ENCODE data around the gene ANKMY1.
A peak's percentile ranks its signal among the peaks of the same experiment; 100 is the strongest.
"Not testable (repeated sequence)": the region's sequence is repeated elsewhere in the genome, so short reads cannot be mapped to it uniquely, and the experiment has no call there.

The ANKMY1 gene

GRCh38 chr2:240564561-240565332, 7.0 kb upstream of the ANKMY1 start:
- peak overlapping the region; percentile 79 for H3K4me3 ChIP-seq (ENCODE audit: low read depth, low read length)
- peak; percentile 17 for TF ChIP-seq CTCF (IDR thresholded peaks at IDR 0.05; ENCODE audit: insufficient read depth, low read depth, low read length, missing control alignments)
- peak; percentile 61 for DNase-seq (ENCODE audit: low read depth)

GRCh38 chr2:240563951-240564560, 6.3 kb upstream of the ANKMY1 start:
- TF ChIP-seq CTCF (IDR thresholded peaks at IDR 0.05; ENCODE audit: insufficient read depth, low read depth, low read length, missing control alignments), result no peak
- no peak for DNase-seq (ENCODE audit: low read depth)
- no peak overlapping the region for H3K4me3 ChIP-seq (ENCODE audit: low read depth, low read length)

GRCh38 chr2:240563231-240563630, 5.4 kb upstream of the ANKMY1 start:
- DNase-seq (ENCODE audit: low read depth); H3K4me3 ChIP-seq (ENCODE audit: low read depth, low read length): not testable (repeated sequence)

- H3K4me3 ChIP-seq (ENCODE audit: low read depth, low read length), result peak overlapping the region; percentile 90
- no peak for TF ChIP-seq CTCF (IDR thresholded peaks at IDR 0.05; ENCODE audit: insufficient read depth, low read depth, low read length, missing control alignments)
- peak; percentile 75 for DNase-seq (ENCODE audit: low read depth)
These were observed 3.7 kb upstream of the ANKMY1 start for GRCh38 chr2:240561325-240561971.

- peak overlapping the region; percentile 90 for H3K4me3 ChIP-seq (ENCODE audit: low read depth, low read length)
- DNase-seq (ENCODE audit: low read depth), result peak; percentile 99
- no peak for TF ChIP-seq CTCF (IDR thresholded peaks at IDR 0.05; ENCODE audit: insufficient read depth, low read depth, low read length, missing control alignments)
These were observed 2.9 kb upstream of the ANKMY1 start for GRCh38 chr2:240560480-240561324.

GRCh38 chr2:240560084-240560479, 2.3 kb upstream of the ANKMY1 start, which contains the start of gene DUSP28:
DUSP28 (plus strand) TSS chr2:240560357; CDS start chr2:240560685, 328 bp downstream.
- no peak for TF ChIP-seq CTCF (IDR thresholded peaks at IDR 0.05; ENCODE audit: insufficient read depth, low read depth, low read length, missing control alignments)
- peak within 1 kb of the TSS; percentile 90 for H3K4me3 ChIP-seq (ENCODE audit: low read depth, low read length)
- DNase-seq (ENCODE audit: low read depth), result peak; percentile 94
